SK-N-SH (cell line): Measurements from ENCODE around the gene ABHD17C. TPM values are rescaled to one million over a fixed set of nuclear protein-coding genes. Genes with fewer than 3 reads are reported as not detected.

Experiments
- CTCF ChIA-PET: fragments of 300-600, 350-600 bp; formaldehyde crosslinking; extraction: SDS; loops from one replicate; lab custom pipeline; 2021; lab: Yijun Ruan, JAX
- POLR2A ChIA-PET: fragments of 350-600 bp; sonication (Branson Sonifier 250); formaldehyde crosslinking; extraction: SDS; loops from one replicate; lab custom pipeline; 2020; ENCODE audit warnings: antibody characterized with exemption, inconsistent platforms; lab: Yijun Ruan, JAX
- DNase-seq: peaks from one replicate; pipeline ENCODE4 v3.0.0; 2012
- H2AFZ ChIP-seq: fragments of 200-600 bp; sonication (generic); 2 replicates; pipeline ENCODE4 v1.8.1; 2016; ENCODE audit warnings: antibody characterized with exemption, mild to moderate bottlenecking, low read depth
- H3F3A ChIP-seq: fragments of 200-600 bp; sonication (generic); replicated peaks from 2 replicates; pipeline ENCODE3; 2016; ENCODE audit warnings: antibody characterized with exemption, mild to moderate bottlenecking; ENCODE audit not compliant: insufficient read depth
- H3K27ac ChIP-seq, 2 experiments: fragments of 200-500 bp in 1 of 2; fragments of 200-600 bp in 1 of 2; sonication (Bioruptor generic) in 1 of 2; sonication (generic), shearing (Covaris generic) in 1 of 2; 2 replicates each; pipeline versions ENCODE4 v1.5.1 to v1.6.1; 2014 to 2016; ENCODE audit warnings: low read depth in 2 of 2, inconsistent platforms in 1 of 2, low read length in 1 of 2, mild to moderate bottlenecking in 1 of 2, mixed read lengths in 1 of 2
- H3K27me3 ChIP-seq: fragments of 200-600 bp; sonication (generic), shearing (Covaris generic); 2 replicates; pipeline ENCODE4 v1.6.1; 2016; ENCODE audit warnings: mixed run types; ENCODE audit not compliant: insufficient read depth
- H3K36me3 ChIP-seq, 2 experiments: fragments of 200-500 bp in 1 of 2; fragments of 200-600 bp in 1 of 2; sonication (Bioruptor generic) in 1 of 2; sonication (generic) in 1 of 2; replicated peaks in 1 of 2; 2 replicates each; pipeline versions ENCODE3 to v1.5.1; 2014 to 2016; ENCODE audit warnings: low read length in 1 of 2, mild to moderate bottlenecking in 1 of 2; ENCODE audit not compliant: insufficient read depth in 2 of 2, control insufficient read depth in 1 of 2
- H3K4me1 ChIP-seq, 2 experiments: fragments of 200-500 bp in 1 of 2; fragments of 200-600 bp in 1 of 2; sonication (Bioruptor generic) in 1 of 2; sonication (generic), shearing (Covaris generic) in 1 of 2; 2 replicates each; pipeline versions ENCODE4 v1.5.1 to v1.6.1; 2014 to 2016; ENCODE audit warnings: low read depth in 1 of 2, low read length in 1 of 2, mixed run types in 1 of 2; ENCODE audit not compliant: insufficient read depth in 2 of 2, control insufficient read depth in 1 of 2
- H3K4me2 ChIP-seq: fragments of 200-600 bp; sonication (generic), shearing (Covaris generic); 2 replicates; pipeline ENCODE4 v1.6.1; 2017; ENCODE audit warnings: mixed run types
- H3K4me3 ChIP-seq, 2 experiments: fragments of 200-500 bp in 1 of 2; fragments of 200-600 bp in 1 of 2; sonication (Bioruptor generic) in 1 of 2; sonication (generic), shearing (Covaris generic) in 1 of 2; 2 replicates each; pipeline versions ENCODE4 v1.5.1 to v1.8.1; 2014 to 2016; ENCODE audit warnings: low read depth in 2 of 2, inconsistent platforms in 1 of 2, low read length in 1 of 2, mild to moderate bottlenecking in 1 of 2, mixed read lengths in 1 of 2, moderate library complexity in 1 of 2
- H3K79me2 ChIP-seq: fragments of 200-600 bp; sonication (generic); 2 replicates; pipeline ENCODE4 v1.8.1; 2017; ENCODE audit warnings: mild to moderate bottlenecking; ENCODE audit not compliant: insufficient read depth
- H3K9ac ChIP-seq: fragments of 200-600 bp; sonication (generic); 2 replicates; pipeline ENCODE4 v1.6.1; 2017; ENCODE audit warnings: mixed run types
- H3K9me2 ChIP-seq: fragments of 200-600 bp; sonication (generic); 2 replicates; pipeline ENCODE4 v1.6.1; 2017; ENCODE audit warnings: mixed run types
- H3K9me3 ChIP-seq: fragments of 200-600 bp; sonication (generic); 2 replicates; pipeline ENCODE4 v1.6.1; 2017; ENCODE audit warnings: mixed run types, mild to moderate bottlenecking, moderate library complexity
- H4K20me1 ChIP-seq: fragments of 200-600 bp; sonication (generic); 2 replicates; pipeline ENCODE4 v1.6.1; 2017; ENCODE audit warnings: mild to moderate bottlenecking, mixed run types; ENCODE audit not compliant: insufficient read depth
- CHD2 ChIP-seq: fragments of 150-350 bp; IDR thresholded peaks from 2 replicates; pipeline ENCODE4 v1.6.1; 2018; ENCODE audit warnings: low read length; ENCODE audit not compliant: partially characterized antibody
- CTCF ChIP-seq: fragments of 200-600 bp; sonication (generic); IDR thresholded peaks from 2 replicates; pipeline ENCODE4 v1.6.1; 2017; ENCODE audit warnings: antibody characterized with exemption, mild to moderate bottlenecking, moderate library complexity
- ELF1 ChIP-seq: IDR thresholded peaks from 2 replicates; pipeline ENCODE4 v1.4.0; 2012
- EZH2phosphoT487 ChIP-seq: fragments of 200-600 bp; sonication (generic); IDR thresholded peaks from 2 replicates; pipeline ENCODE4 v1.6.1; 2017; ENCODE audit warnings: low read depth, mixed run types, mild to moderate bottlenecking, antibody characterized with exemption, moderate library complexity, borderline replicate concordance
- FOSL2 ChIP-seq: IDR thresholded peaks from 2 replicates; pipeline ENCODE4 v1.4.0; 2012; ENCODE audit warnings: low read depth, mild to moderate bottlenecking, moderate library complexity, borderline replicate concordance
- FOXJ3 ChIP-seq: sonication (generic); formaldehyde crosslinking; IDR thresholded peaks from 2 replicates; pipeline ENCODE4 v1.5.1; 2020; ENCODE audit warnings: mild to moderate bottlenecking, missing genetic modification reagents
- GATA2 ChIP-seq: sonication (generic); formaldehyde crosslinking; IDR thresholded peaks from 2 replicates; pipeline ENCODE4 v1.5.0; 2020; ENCODE audit warnings: mild to moderate bottlenecking, missing genetic modification reagents
- MAX ChIP-seq: IDR thresholded peaks from 2 replicates; pipeline ENCODE4 v1.4.0; 2012; ENCODE audit warnings: low read depth
- MEF2A ChIP-seq: IDR thresholded peaks from 2 replicates; pipeline ENCODE4 v1.4.0; 2012; ENCODE audit warnings: low read depth, borderline replicate concordance
- NFIC ChIP-seq: IDR thresholded peaks from 2 replicates; pipeline ENCODE4 v1.4.0; 2012; ENCODE audit warnings: borderline replicate concordance
- POLR2AphosphoS5 ChIP-seq: IDR thresholded peaks from 2 replicates; pipeline ENCODE4 v1.6.1; 2012; ENCODE audit warnings: low read depth, low read length
- RAD21 ChIP-seq: IDR thresholded peaks from 2 replicates; pipeline ENCODE4 v1.6.1; 2012; ENCODE audit warnings: mild to moderate bottlenecking, low read length
- SIN3A ChIP-seq: IDR thresholded peaks from 2 replicates; pipeline ENCODE4 v1.6.1; 2012; ENCODE audit warnings: low read depth, mild to moderate bottlenecking, low read length, moderate library complexity, borderline replicate concordance
- TAF1 ChIP-seq: IDR thresholded peaks from 2 replicates; pipeline ENCODE4 v1.6.1; 2012; ENCODE audit warnings: low read depth, mild to moderate bottlenecking, low read length, moderate library complexity, borderline replicate concordance
- TEAD4 ChIP-seq: IDR thresholded peaks from 2 replicates; pipeline ENCODE4 v1.4.0; 2012; ENCODE audit warnings: mild to moderate bottlenecking, borderline replicate concordance; ENCODE audit not compliant: insufficient read depth
- USF1 ChIP-seq: IDR thresholded peaks from 2 replicates; pipeline ENCODE4 v1.4.0; 2012; ENCODE audit warnings: low read depth, borderline replicate concordance
- YY1 ChIP-seq: IDR thresholded peaks from 2 replicates; pipeline ENCODE4 v1.4.0; 2012; ENCODE audit warnings: low read depth, mild to moderate bottlenecking
- WGBS: methylation state at CpG from one replicate; pipeline ENCODE4 v1.1.6; 2017; ENCODE audit warnings: low lambda C conversion rate; 5-methylcytosine and 5-hydroxymethylcytosine counted together
- polyA plus RNA-seq, 3 experiments: library from polyadenylated mRNA; depleted of rRNA; stranded (reverse); fragments of >200 nt; gene quantifications; 2 replicates each; pipeline ENCODE4 v1.2.3, GENCODE V29; 2012
- TF ChIP-seq, protein P1 (sequence below): IDR thresholded peaks from 2 replicates; pipeline ENCODE4 v1.4.0; 2012; ENCODE audit warnings: low read depth, borderline replicate concordance

ABHD17C gene
- polyA plus RNA-seq, 1 of the 3 experiments (the other 2 are of a cell fraction) = 11.7 TPM

- Histone ChIP-seq H3K4me3 (peak overlapping the region; percentile 64 to 76), H2AFZ (peak overlapping the region; percentile 94), H3K4me1 (peaks cover 0 to 15% of the 10 kb centered on the region in 2 experiments; a peak in 2 of 4 replicates), H3K4me2 (peak overlapping the region; percentile 88), H3K9me2 (no peaks in the 10 kb centered on the region), H4K20me1 (peaks cover 9% of the 10 kb centered on the region), H3K9me3 (no peaks in the 10 kb centered on the region), H3K79me2 (peaks cover 30% of the 10 kb centered on the region), H3K27ac (peak overlapping the region; percentile 40 to 78; a peak in 3 of 4 replicates), H3K36me3 (no peaks in the 10 kb centered on the region), H3F3A (peaks cover 13% of the 10 kb centered on the region), H3K27me3 (no peaks in the 10 kb centered on the region), H3K9ac (peak overlapping the region; percentile 72; the same call in 1 of the 2 replicates)
- TF ChIP-seq MEF2A = no peak
- no peak for TF ChIP-seq RAD21
- TF ChIP-seq, protein P1, sequence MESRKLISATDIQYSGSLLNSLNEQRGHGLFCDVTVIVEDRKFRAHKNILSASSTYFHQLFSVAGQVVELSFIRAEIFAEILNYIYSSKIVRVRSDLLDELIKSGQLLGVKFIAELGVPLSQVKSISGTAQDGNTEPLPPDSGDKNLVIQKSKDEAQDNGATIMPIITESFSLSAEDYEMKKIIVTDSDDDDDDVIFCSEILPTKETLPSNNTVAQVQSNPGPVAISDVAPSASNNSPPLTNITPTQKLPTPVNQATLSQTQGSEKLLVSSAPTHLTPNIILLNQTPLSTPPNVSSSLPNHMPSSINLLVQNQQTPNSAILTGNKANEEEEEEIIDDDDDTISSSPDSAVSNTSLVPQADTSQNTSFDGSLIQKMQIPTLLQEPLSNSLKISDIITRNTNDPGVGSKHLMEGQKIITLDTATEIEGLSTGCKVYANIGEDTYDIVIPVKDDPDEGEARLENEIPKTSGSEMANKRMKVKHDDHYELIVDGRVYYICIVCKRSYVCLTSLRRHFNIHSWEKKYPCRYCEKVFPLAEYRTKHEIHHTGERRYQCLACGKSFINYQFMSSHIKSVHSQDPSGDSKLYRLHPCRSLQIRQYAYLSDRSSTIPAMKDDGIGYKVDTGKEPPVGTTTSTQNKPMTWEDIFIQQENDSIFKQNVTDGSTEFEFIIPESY = no peak
- TF ChIP-seq CTCF = no peak
- no peak for TF ChIP-seq ELF1
- no peak for TF ChIP-seq TAF1
- TF ChIP-seq POLR2AphosphoS5 = no peak
- TF ChIP-seq FOXJ3 (CRISPR knock-in tag) = no peak
- TF ChIP-seq YY1 = no peak
- TF ChIP-seq NFIC = no peak
- no peak for TF ChIP-seq EZH2phosphoT487
- no peak for TF ChIP-seq GATA2 (CRISPR knock-in tag)
- no peak for TF ChIP-seq MAX
- TF ChIP-seq SIN3A = no peak
- TF ChIP-seq USF1 = no peak
- no peak for TF ChIP-seq CHD2
- no peak for TF ChIP-seq FOSL2
- TF ChIP-seq TEAD4 = no peak
- ChIA-PET POLR2A (no interaction called here), CTCF (interaction anchor here (0.5 to 7.5 kb wide), 9 partner anchors 9 to 131 kb away, joined by 3 to 49 read pairs (median 3); no protein-coding TSS in a partner anchor)
- DNase-seq = no peak
- 63% methylated on average over 15 of the region's 15 CpGs for WGBS
Measured at GRCh38 chr15:80693682-80694610, 1.2 kb upstream of the ABHD17C start.
